GM12878 (cell line): ENCODE measurements around the gene CLTRN. TPM values are rescaled to one million over a fixed set of nuclear protein-coding genes. Genes with fewer than 3 reads are reported as not detected.

Source experiments
- ATAC-seq: fragments of 200-7000 bp; cut with Tn5 transposase; 3 replicates; pipeline ENCODE4 v1.9.1; 2020; ENCODE audit warnings: mild to moderate bottlenecking, moderate library complexity
- BruUV-seq: library from RNA; stranded (reverse); fragments of 400-500 nt; replicated peaks from 2 replicates; lab custom pipeline; 2021; lab: Mats Ljungman, UMichigan
- CTCF ChIA-PET: fragments of 300-600 bp; sonication (Branson Sonifier 250); formaldehyde crosslinking; extraction: SDS; loops from one replicate; lab custom pipeline; 2021; ENCODE audit warnings: inconsistent platforms; lab: Yijun Ruan, JAX
- POLR2A ChIA-PET: fragments of 350-600 bp; formaldehyde crosslinking; extraction: SDS; loops from one replicate; lab custom pipeline; 2021; ENCODE audit warnings: inconsistent platforms; lab: Charles Lee
- RAD21 ChIA-PET: fragments of 300-600 bp; sonication (Branson Sonifier 250); formaldehyde crosslinking; loops from one replicate; lab custom pipeline; 2023; ENCODE audit warnings: antibody characterized with exemption; ENCODE audit not compliant: unreplicated experiment; lab: Charles Lee
- SMC1A ChIA-PET: fragments of 300-600 bp; sonication (Branson Sonifier 250); formaldehyde crosslinking; loops from one replicate; lab custom pipeline; 2023; ENCODE audit not compliant: unreplicated experiment, uncharacterized antibody; lab: Charles Lee
- DNase-seq: peaks from one replicate; pipeline ENCODE4 v3.0.0-alpha.2; 2011; ENCODE audit warnings: low read depth, low spot score
- FAIRE-seq: peaks from 3 replicates; lab custom pipeline; 2011; peaks lifted over from hg19 to GRCh38; lab: Jason Lieb, UNC
- H2AFZ ChIP-seq: 2 replicates; pipeline ENCODE4 v1.6.0; 2011; ENCODE audit warnings: low read depth, low read length, control low read depth; ENCODE audit not compliant: control insufficient read depth
- H3K27ac ChIP-seq: 2 replicates; pipeline ENCODE4 v1.5.1; 2011; ENCODE audit warnings: control low read depth; ENCODE audit not compliant: control insufficient read depth, insufficient read depth
- H3K27me3 ChIP-seq, 2 experiments: replicated peaks in 1 of 2; 2 replicates each; pipeline versions ENCODE4 v1.6.0 to v1.6.1; 2011; ENCODE audit warnings: low read length in 1 of 2; ENCODE audit not compliant: control insufficient read depth in 2 of 2, insufficient read depth in 2 of 2
- H3K36me3 ChIP-seq, 2 experiments: 2 replicates each; pipeline ENCODE4 v1.5.1; 2011; ENCODE audit warnings: low read length in 1 of 2; ENCODE audit not compliant: control insufficient read depth in 2 of 2, insufficient read depth in 2 of 2
- H3K4me1 ChIP-seq: 2 replicates; pipeline ENCODE4 v1.6.1; 2011; ENCODE audit warnings: mild to moderate bottlenecking, low read length, moderate library complexity, mixed read lengths; ENCODE audit not compliant: control insufficient read depth, insufficient read depth
- H3K4me2 ChIP-seq: 2 replicates; pipeline ENCODE4 v1.6.0; 2011; ENCODE audit warnings: control low read depth; ENCODE audit not compliant: control insufficient read depth, insufficient read depth
- H3K4me3 ChIP-seq: fragments of 200-600 bp; sonication (generic); 2 replicates; pipeline ENCODE4 v1.5.1; 2016
- H3K79me2 ChIP-seq: 2 replicates; pipeline ENCODE4 v1.6.0; 2011; ENCODE audit warnings: low read length; ENCODE audit not compliant: control insufficient read depth, insufficient read depth
- H3K9ac ChIP-seq: 2 replicates; pipeline ENCODE4 v1.8.0; 2011; ENCODE audit warnings: low read length, control low read depth, mixed read lengths; ENCODE audit not compliant: control insufficient read depth, insufficient read depth
- H3K9me3 ChIP-seq: replicated peaks from 3 replicates; pipeline ENCODE4 v1.5.1; 2011; ENCODE audit warnings: mild to moderate bottlenecking, low read length; ENCODE audit not compliant: control insufficient read depth, insufficient read depth
- H4K20me1 ChIP-seq: 2 replicates; pipeline ENCODE4 v1.6.0; 2011; ENCODE audit not compliant: control insufficient read depth, insufficient read depth
- CBX3 ChIP-seq: fragments of 200-600 bp; sonication (generic); IDR thresholded peaks from 2 replicates; pipeline ENCODE4 v1.6.1; 2016; ENCODE audit warnings: low read depth, borderline replicate concordance
- CREB1 ChIP-seq: IDR thresholded peaks from 2 replicates; pipeline ENCODE4 v1.6.1; 2012; ENCODE audit warnings: low read depth, mild to moderate bottlenecking, inconsistent platforms
- FOS ChIP-seq: IDR thresholded peaks from 3 replicates; pipeline ENCODE4 v1.6.1; 2011; ENCODE audit warnings: borderline replicate concordance; ENCODE audit not compliant: insufficient read length; ENCODE audit errors: extremely low read depth
- FOXM1 ChIP-seq: IDR thresholded peaks from 2 replicates; pipeline ENCODE4 v1.6.1; 2012; ENCODE audit warnings: low read depth, mild to moderate bottlenecking, inconsistent platforms, low read length, moderate library complexity
- MYC ChIP-seq: IDR thresholded peaks from 2 replicates; pipeline ENCODE4 v1.6.1; 2011; ENCODE audit warnings: mild to moderate bottlenecking, low read length, moderate library complexity, inconsistent platforms; ENCODE audit not compliant: insufficient read depth, insufficient replicate concordance, insufficient read length, severe bottlenecking
- NRF1 ChIP-seq: conservative IDR thresholded peaks from 2 replicates; pipeline ENCODE4 v1.6.1; 2011; ENCODE audit warnings: mild to moderate bottlenecking, low read depth, low read length, improper control_type of control experiment
- PAX8 ChIP-seq: fragments of 450-650 bp; IDR thresholded peaks from 2 replicates; pipeline ENCODE4 v1.6.1; 2017; ENCODE audit warnings: mild to moderate bottlenecking, moderate library complexity
- PML ChIP-seq: IDR thresholded peaks from 2 replicates; pipeline ENCODE4 v1.6.1; 2012; ENCODE audit warnings: low read length, inconsistent platforms
- RB1 ChIP-seq: fragments of 450-650 bp; formaldehyde crosslinking; IDR thresholded peaks from 2 replicates; pipeline ENCODE4 v1.6.1; 2017; ENCODE audit warnings: mild to moderate bottlenecking, borderline replicate concordance
- RELA ChIP-seq: fragments of 450-650 bp; IDR thresholded peaks from 2 replicates; pipeline ENCODE4 v1.8.0; 2014; ENCODE audit warnings: borderline replicate concordance; ENCODE audit not compliant: partially characterized antibody
- SMARCA5 ChIP-seq: fragments of 450-650 bp; IDR thresholded peaks from 2 replicates; pipeline ENCODE4 v1.6.1; 2017; ENCODE audit warnings: mild to moderate bottlenecking
- SP1 ChIP-seq: IDR thresholded peaks from one replicate; pipeline ENCODE4 v1.6.1; 2011; ENCODE audit warnings: low read depth, low read length
- SREBF1 ChIP-seq: IDR thresholded peaks from 2 replicates; pipeline ENCODE4 v1.6.1; 2012; ENCODE audit warnings: mild to moderate bottlenecking, low read length
- SREBF2 ChIP-seq: IDR thresholded peaks from 2 replicates; pipeline ENCODE4 v1.6.1; 2012; ENCODE audit warnings: mild to moderate bottlenecking, low read length
- SUZ12 ChIP-seq: fragments of 200-600 bp; sonication (generic); IDR thresholded peaks from one replicate; pipeline ENCODE4 v1.6.1; 2018; ENCODE audit warnings: antibody characterized with exemption, mild to moderate bottlenecking; ENCODE audit not compliant: unreplicated experiment
- TBL1XR1 ChIP-seq: IDR thresholded peaks from 2 replicates; pipeline ENCODE4 v1.6.1; 2012; ENCODE audit warnings: low read depth, low read length, improper control_type of control experiment
- ZNF207 ChIP-seq: fragments of 450-650 bp; IDR thresholded peaks from 2 replicates; pipeline ENCODE4 v1.6.1; 2014; ENCODE audit warnings: antibody characterized with exemption, mild to moderate bottlenecking, borderline replicate concordance
- ZNF622 ChIP-seq: fragments of 450-650 bp; IDR thresholded peaks from 2 replicates; pipeline ENCODE4 v1.6.1; 2017; ENCODE audit warnings: mild to moderate bottlenecking, inconsistent platforms
- WGBS: methylation state at CpG from one replicate; pipeline ENCODE4 v1.1.6; 2016; ENCODE audit warnings: low lambda C conversion rate; ENCODE audit not compliant: insufficient replicate concordance, insufficient coverage; ENCODE audit errors: missing lambda C conversion rate; 5-methylcytosine and 5-hydroxymethylcytosine counted together
- in situ Hi-C: fragments of 300-500 bp; cut with MboI; formaldehyde crosslinking; loops from 9 replicates; pipeline ENCODE4 v1.14.3; 2018; ENCODE audit warnings: mixed read lengths
- intact Hi-C: fragments of 100-400 bp; cut with micrococcal nuclease; formaldehyde crosslinking; loops from one replicate; pipeline ENCODE4 v1.14.2; 2022; ENCODE audit not compliant: unreplicated experiment
- polyA plus RNA-seq, 11 experiments: library from polyadenylated mRNA; depleted of rRNA in 4 of 11; unstranded in 6 of 11; stranded (reverse) in 5 of 11; fragments of >200 nt; fragmentation: Nextera tagmentation in 4 of 11; fragmentation: Illumina TruSeq in 1 of 11; extraction: Ambion mirVana in 4 of 11; extraction: Trizol in 1 of 11; gene quantifications; 1 replicate in 1 of 11; 2 replicates in 10 of 11; pipeline versions ENCODE4 v1.2.1 to v1.2.3, GENCODE V29; 2011 to 2016; ENCODE audit warnings: inconsistent platforms in 2 of 11, missing spikeins in 2 of 11, low read depth in 1 of 11
- total RNA-seq, 4 experiments: library from RNA; depleted of rRNA in 3 of 4; stranded (reverse); fragments of >200 nt in 3 of 4; fragmentation: Illumina TruSeq in 1 of 4; extraction: Trizol in 1 of 4; gene quantifications; 2 replicates each; pipeline versions ENCODE4 v1.2.1 to v1.2.3, GENCODE V29; 2013 to 2021
- TF ChIP-seq, protein P1 (sequence below): IDR thresholded peaks from 2 replicates; pipeline ENCODE4 v1.6.1; 2012; ENCODE audit warnings: low read depth, low read length, improper control_type of control experiment

The CLTRN gene
- total and polyA plus RNA-seq, 10 of the 15 experiments (the other 5 are each of a cell fraction or from before 2014, with no cell fraction given), result 0.13 to 0.75 (median 0.27) TPM; not detected in 1

- no peak for TF ChIP-seq NRF1
Observed at GRCh38 chrX:15605226-15605625, 59.4 kb downstream of the CLTRN start (continued).

DNA sequence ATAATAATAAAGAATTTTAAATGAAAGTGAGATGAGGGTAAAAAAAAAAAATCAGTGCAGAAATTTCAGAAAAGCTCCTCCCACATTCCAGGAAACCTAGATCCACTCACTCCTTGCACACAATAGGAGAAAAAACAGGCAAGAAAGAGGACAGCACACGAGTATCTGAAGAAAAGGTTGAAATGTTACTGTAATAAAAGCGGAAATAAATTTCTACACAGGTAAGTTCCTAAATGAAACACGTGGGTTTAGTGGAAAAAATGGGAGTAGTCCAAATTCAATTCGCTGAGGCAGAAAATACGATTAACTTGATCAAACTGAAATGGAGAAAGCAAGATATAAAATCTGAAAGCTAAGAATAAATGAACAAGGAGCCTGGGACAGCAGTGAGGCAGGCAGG is 61.8 kb downstream of the CLTRN start:
- no peaks in the 10 kb centered on the region for H3K79me2 ChIP-seq
- H4K20me1 ChIP-seq, result no peaks in the 10 kb centered on the region
- CTCF ChIA-PET, result no interaction called here
- no peak for ATAC-seq
- WGBS, result 25% methylated on average over 5 of the region's 5 CpGs
- SMC1A ChIA-PET, result no interaction called here
- H3K4me1 ChIP-seq, result no peaks in the 10 kb centered on the region
- no peak overlapping the region for H3K9ac ChIP-seq
- in situ Hi-C loops, result no loop called here
- FAIRE-seq, result no peak
- H3K36me3 ChIP-seq, result no peaks in the 10 kb centered on the region
- H3K4me2 ChIP-seq, result no peak overlapping the region
- BruUV-seq, result no TSS peak
- H3K27ac ChIP-seq, result no peak overlapping the region
- intact Hi-C loops, result no loop called here
- H3K4me3 ChIP-seq, result no peak overlapping the region
- TF ChIP-seq SP1, result no peak
- TF ChIP-seq, protein P1, sequence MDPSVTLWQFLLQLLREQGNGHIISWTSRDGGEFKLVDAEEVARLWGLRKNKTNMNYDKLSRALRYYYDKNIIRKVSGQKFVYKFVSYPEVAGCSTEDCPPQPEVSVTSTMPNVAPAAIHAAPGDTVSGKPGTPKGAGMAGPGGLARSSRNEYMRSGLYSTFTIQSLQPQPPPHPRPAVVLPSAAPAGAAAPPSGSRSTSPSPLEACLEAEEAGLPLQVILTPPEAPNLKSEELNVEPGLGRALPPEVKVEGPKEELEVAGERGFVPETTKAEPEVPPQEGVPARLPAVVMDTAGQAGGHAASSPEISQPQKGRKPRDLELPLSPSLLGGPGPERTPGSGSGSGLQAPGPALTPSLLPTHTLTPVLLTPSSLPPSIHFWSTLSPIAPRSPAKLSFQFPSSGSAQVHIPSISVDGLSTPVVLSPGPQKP, result no peak
- no peak for TF ChIP-seq FOXM1
- no peak for TF ChIP-seq SMARCA5
- no peak for TF ChIP-seq CBX3
- no peak for TF ChIP-seq SUZ12
- no peak for TF ChIP-seq RELA
- no peak for TF ChIP-seq RB1
- TF ChIP-seq ZNF622, result no peak
- TF ChIP-seq CREB1, result no peak
- TF ChIP-seq PAX8, result no peak
- TF ChIP-seq FOS, result no peak
- no peak for TF ChIP-seq NRF1
- no peak for TF ChIP-seq MYC
- TF ChIP-seq ZNF207, result no peak
- no peak for TF ChIP-seq SREBF2
- no peak for TF ChIP-seq SREBF1
- TF ChIP-seq PML, result no peak
- TF ChIP-seq TBL1XR1, result no peak
- POLR2A ChIA-PET, result no interaction called here
- no peak overlapping the region for H2AFZ ChIP-seq
- no peaks in the 10 kb centered on the region; a peak in 2 of 4 replicates for H3K27me3 ChIP-seq
- H3K9me3 ChIP-seq, result no peaks in the 10 kb centered on the region
- RAD21 ChIA-PET, result no interaction called here
- no peak for DNase-seq
